ENCODE results near the gene SERGEF. TPM values are rescaled to one million over a fixed set of nuclear protein-coding genes. Genes with fewer than 3 reads are reported as not detected.

Gene SERGEF
- total and polyA plus RNA-seq, 4 donors, result 12.0 to 17.9 (median 13.4) TPM

DNA sequence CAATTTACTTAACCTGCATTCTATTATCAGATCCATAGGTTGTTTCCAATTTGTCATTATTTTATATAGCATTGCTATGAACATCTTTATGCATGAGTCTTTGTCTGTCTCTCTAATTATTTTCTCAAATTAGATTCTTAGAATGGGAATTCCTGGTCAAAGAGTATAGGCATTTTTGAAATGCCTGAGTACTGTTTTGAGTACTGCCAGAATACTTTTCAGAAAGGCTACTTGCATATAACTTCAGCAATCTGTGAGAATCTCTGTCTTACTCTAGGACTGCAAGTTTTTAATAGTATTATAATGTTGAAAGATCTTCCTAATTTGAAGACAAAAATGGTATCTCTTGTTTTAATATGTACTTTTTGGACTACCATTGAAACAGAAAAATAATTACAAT is 221.7 kb downstream of the SERGEF start:
- no peak overlapping the region for H3K27ac ChIP-seq (ENCODE audit: low read depth in 1 of 2, low read length in 2 of 2)
- no peaks in the 10 kb centered on the region for H3K4me1 ChIP-seq (ENCODE audit: control insufficient read depth in 4 of 4, insufficient read depth in 4 of 4, low read length in 3 of 4)
- H3K27me3 ChIP-seq (ENCODE audit: control insufficient read depth in 4 of 4, insufficient read depth in 4 of 4, low read length in 3 of 4), result no peaks in the 10 kb centered on the region
- H3K9ac ChIP-seq (ENCODE audit: low read depth in 1 of 2, low read length in 2 of 2), result no peak overlapping the region
- peaks cover 0 to 3% (median 0%) of the 10 kb centered on the region in 4 donors for H3K36me3 ChIP-seq (ENCODE audit: control insufficient read depth in 4 of 4, insufficient read depth in 3 of 4, low read depth in 1 of 4, low read length in 3 of 4)
- TF ChIP-seq FOXA1 (IDR thresholded peaks at IDR 0.05) (no peak), JUND (IDR thresholded peaks at IDR 0.05) (no peak)
- TF ChIP-seq, protein P1, sequence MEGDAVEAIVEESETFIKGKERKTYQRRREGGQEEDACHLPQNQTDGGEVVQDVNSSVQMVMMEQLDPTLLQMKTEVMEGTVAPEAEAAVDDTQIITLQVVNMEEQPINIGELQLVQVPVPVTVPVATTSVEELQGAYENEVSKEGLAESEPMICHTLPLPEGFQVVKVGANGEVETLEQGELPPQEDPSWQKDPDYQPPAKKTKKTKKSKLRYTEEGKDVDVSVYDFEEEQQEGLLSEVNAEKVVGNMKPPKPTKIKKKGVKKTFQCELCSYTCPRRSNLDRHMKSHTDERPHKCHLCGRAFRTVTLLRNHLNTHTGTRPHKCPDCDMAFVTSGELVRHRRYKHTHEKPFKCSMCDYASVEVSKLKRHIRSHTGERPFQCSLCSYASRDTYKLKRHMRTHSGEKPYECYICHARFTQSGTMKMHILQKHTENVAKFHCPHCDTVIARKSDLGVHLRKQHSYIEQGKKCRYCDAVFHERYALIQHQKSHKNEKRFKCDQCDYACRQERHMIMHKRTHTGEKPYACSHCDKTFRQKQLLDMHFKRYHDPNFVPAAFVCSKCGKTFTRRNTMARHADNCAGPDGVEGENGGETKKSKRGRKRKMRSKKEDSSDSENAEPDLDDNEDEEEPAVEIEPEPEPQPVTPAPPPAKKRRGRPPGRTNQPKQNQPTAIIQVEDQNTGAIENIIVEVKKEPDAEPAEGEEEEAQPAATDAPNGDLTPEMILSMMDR (IDR thresholded peaks at IDR 0.05; ENCODE audit: low read depth, low read length, missing input control), result no peak
- no peak for DNase-seq (ENCODE audit: low spot score)
- no peaks in the 10 kb centered on the region for H3K9me3 ChIP-seq (ENCODE audit: control insufficient read depth in 4 of 4, low read length in 3 of 4)
- no peak overlapping the region for H3K4me3 ChIP-seq (ENCODE audit: low read depth in 1 of 3, low read length in 3 of 3)

DNA sequence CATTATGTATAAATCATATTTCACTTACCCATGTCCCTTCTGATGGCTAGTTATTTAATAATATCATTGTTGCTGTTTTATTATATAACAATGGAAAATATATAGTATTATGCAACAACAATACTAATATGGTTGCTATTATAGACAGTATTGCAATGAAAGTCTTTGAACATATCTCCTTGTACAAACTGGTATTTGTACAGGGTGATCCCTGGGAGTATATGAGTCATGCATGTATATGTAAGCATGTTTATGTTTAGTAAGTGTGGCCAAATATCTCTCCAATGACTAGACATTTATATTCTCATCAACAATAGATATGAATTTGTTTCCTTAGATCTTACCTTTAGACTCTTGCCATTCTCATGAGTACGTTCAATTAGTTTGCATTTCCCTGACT is 222.4 kb downstream of the SERGEF start:
- no peak overlapping the region for H3K4me3 ChIP-seq (ENCODE audit: low read depth in 1 of 3, low read length in 3 of 3)
- DNase-seq (ENCODE audit: low spot score), result no peak

DNA sequence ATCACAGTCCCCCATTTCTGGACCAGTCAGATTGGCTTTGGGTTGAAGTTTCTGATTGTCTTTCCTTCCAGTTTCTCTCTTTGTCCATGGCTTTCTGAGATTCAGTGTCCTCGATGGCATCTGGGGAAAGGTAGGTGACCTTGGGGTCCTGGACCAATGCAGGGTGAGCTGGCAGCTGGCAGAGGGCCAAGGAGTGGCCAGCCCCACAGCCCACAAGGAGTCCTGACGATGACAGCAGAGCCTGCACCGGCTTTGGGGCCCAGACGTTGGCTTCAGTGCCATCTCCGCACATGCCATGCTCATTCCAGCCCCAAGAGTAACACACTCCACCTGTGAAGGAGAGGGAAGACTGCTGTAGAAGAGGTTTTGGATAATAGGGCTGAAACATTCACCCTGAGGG is 224.8 kb downstream of the SERGEF start:
- no peak for DNase-seq (ENCODE audit: low spot score)
- no peak overlapping the region for H3K27ac ChIP-seq (ENCODE audit: low read depth in 1 of 2, low read length in 2 of 2)
- TF ChIP-seq, protein P1 (IDR thresholded peaks at IDR 0.05; ENCODE audit: low read depth, low read length, missing input control), result no peak
- TF ChIP-seq, protein P2, sequence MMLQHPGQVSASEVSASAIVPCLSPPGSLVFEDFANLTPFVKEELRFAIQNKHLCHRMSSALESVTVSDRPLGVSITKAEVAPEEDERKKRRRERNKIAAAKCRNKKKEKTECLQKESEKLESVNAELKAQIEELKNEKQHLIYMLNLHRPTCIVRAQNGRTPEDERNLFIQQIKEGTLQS (IDR thresholded peaks at IDR 0.05), result no peak
- TF ChIP-seq HNF4G (IDR thresholded peaks at IDR 0.05), result no peak
- no peak for TF ChIP-seq HNF4A (conservative IDR thresholded peaks at IDR 0.05)
- no peak for TF ChIP-seq RAD21 (IDR thresholded peaks at IDR 0.05)
- no peak for TF ChIP-seq FOXA2 (IDR thresholded peaks at IDR 0.05)
- TF ChIP-seq, protein P3, sequence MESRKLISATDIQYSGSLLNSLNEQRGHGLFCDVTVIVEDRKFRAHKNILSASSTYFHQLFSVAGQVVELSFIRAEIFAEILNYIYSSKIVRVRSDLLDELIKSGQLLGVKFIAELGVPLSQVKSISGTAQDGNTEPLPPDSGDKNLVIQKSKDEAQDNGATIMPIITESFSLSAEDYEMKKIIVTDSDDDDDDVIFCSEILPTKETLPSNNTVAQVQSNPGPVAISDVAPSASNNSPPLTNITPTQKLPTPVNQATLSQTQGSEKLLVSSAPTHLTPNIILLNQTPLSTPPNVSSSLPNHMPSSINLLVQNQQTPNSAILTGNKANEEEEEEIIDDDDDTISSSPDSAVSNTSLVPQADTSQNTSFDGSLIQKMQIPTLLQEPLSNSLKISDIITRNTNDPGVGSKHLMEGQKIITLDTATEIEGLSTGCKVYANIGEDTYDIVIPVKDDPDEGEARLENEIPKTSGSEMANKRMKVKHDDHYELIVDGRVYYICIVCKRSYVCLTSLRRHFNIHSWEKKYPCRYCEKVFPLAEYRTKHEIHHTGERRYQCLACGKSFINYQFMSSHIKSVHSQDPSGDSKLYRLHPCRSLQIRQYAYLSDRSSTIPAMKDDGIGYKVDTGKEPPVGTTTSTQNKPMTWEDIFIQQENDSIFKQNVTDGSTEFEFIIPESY (IDR thresholded peaks at IDR 0.05), result no peak
- no peak for TF ChIP-seq JUND (IDR thresholded peaks at IDR 0.05)
- TF ChIP-seq, protein P4, sequence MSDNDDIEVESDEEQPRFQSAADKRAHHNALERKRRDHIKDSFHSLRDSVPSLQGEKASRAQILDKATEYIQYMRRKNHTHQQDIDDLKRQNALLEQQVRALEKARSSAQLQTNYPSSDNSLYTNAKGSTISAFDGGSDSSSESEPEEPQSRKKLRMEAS (IDR thresholded peaks at IDR 0.05), result no peak
- no peaks in the 10 kb centered on the region for H3K27me3 ChIP-seq (ENCODE audit: control insufficient read depth in 4 of 4, insufficient read depth in 4 of 4, low read length in 3 of 4)
- no peak overlapping the region for H3K9ac ChIP-seq (ENCODE audit: low read depth in 1 of 2, low read length in 2 of 2)
- no peak overlapping the region for H3K4me3 ChIP-seq (ENCODE audit: low read depth in 1 of 3, low read length in 3 of 3)
- no peaks in the 10 kb centered on the region for H3K9me3 ChIP-seq (ENCODE audit: control insufficient read depth in 4 of 4, low read length in 3 of 4)
- H3K36me3 ChIP-seq (ENCODE audit: control insufficient read depth in 4 of 4, insufficient read depth in 3 of 4, low read depth in 1 of 4, low read length in 3 of 4), result peaks cover 0 to 3% (median 0%) of the 10 kb centered on the region in 4 donors
- no peaks in the 10 kb centered on the region for H3K4me1 ChIP-seq (ENCODE audit: control insufficient read depth in 4 of 4, insufficient read depth in 4 of 4, low read length in 3 of 4)
- 96% methylated on average over 5 of the region's 5 CpGs for WGBS

More for the DNA sequence above, 222.4 kb downstream of the SERGEF start:
- Histone ChIP-seq H3K36me3 (ENCODE audit: control insufficient read depth in 4 of 4, insufficient read depth in 3 of 4, low read depth in 1 of 4, low read length in 3 of 4) (peaks cover 0 to 3% (median 0%) of the 10 kb centered on the region in 4 donors), H3K27me3 (ENCODE audit: control insufficient read depth in 4 of 4, insufficient read depth in 4 of 4, low read length in 3 of 4) (no peaks in the 10 kb centered on the region), H3K9ac (ENCODE audit: low read depth in 1 of 2, low read length in 2 of 2) (no peak overlapping the region), H3K27ac (ENCODE audit: low read depth in 1 of 2, low read length in 2 of 2) (no peak overlapping the region), H3K4me1 (ENCODE audit: control insufficient read depth in 4 of 4, insufficient read depth in 4 of 4, low read length in 3 of 4) (no peaks in the 10 kb centered on the region), H3K9me3 (ENCODE audit: control insufficient read depth in 4 of 4, low read length in 3 of 4) (no peaks in the 10 kb centered on the region)
- TF ChIP-seq YY1 (IDR thresholded peaks at IDR 0.05), result no peak
- TF ChIP-seq HNF4G (IDR thresholded peaks at IDR 0.05), result no peak
- no peak for TF ChIP-seq EGR1 (IDR thresholded peaks at IDR 0.05; ENCODE audit: low read depth in 2 of 2)
- TF ChIP-seq, protein P2 (IDR thresholded peaks at IDR 0.05), result no peak
- TF ChIP-seq RXRA (IDR thresholded peaks at IDR 0.05), result no peak
- TF ChIP-seq SP1 (IDR thresholded peaks at IDR 0.05), result no peak
- TF ChIP-seq FOXA2 (IDR thresholded peaks at IDR 0.05), result no peak
- TF ChIP-seq, protein P1 (IDR thresholded peaks at IDR 0.05; ENCODE audit: low read depth, low read length, missing input control), result no peak
- no peak for TF ChIP-seq NR2F2 (IDR thresholded peaks at IDR 0.05)
- TF ChIP-seq, protein P4 (IDR thresholded peaks at IDR 0.05), result no peak
- 97% methylated on average over 1 of the region's 1 CpG for WGBS
